CD4-positive, alpha-beta T cell treated with Interleukin-4 for 4 hours (primary cell): ENCODE measurements around the gene DEFB128.
"Not testable (repeated sequence)": the region's sequence is repeated elsewhere in the genome, so short reads cannot be mapped to it uniquely, and the experiment has no call there.

Experiments
- DNase-seq: peaks from one replicate; pipeline ENCODE4 v3.0.0-alpha.2; 2020

The DEFB128 gene

GRCh38 chr20:189611-190010, at the start of gene DEFB128:
Gene DEFB128, minus strand, starts transcription at chr20:189711. Its CDS starts 88 bp downstream, at chr20:189623.
- DNase-seq = no peak

GRCh38 chr20:237929-238328, 48.4 kb upstream of the DEFB128 start:
- no peak for DNase-seq

GRCh38 chr20:237489-237888, 48.0 kb upstream of the DEFB128 start:
- peak; percentile 7 for DNase-seq

GRCh38 chr20:235891-236290, 46.4 kb upstream of the DEFB128 start:
- no peak for DNase-seq

GRCh38 chr20:227439-228105, 38.1 kb upstream of the DEFB128 start:
- no peak for DNase-seq

- no peak for DNase-seq
Measured at GRCh38 chr20:226958-227357, 37.4 kb upstream of the DEFB128 start, which contains the start of gene DEFB129. Gene DEFB129, plus strand, starts transcription at chr20:227258. Its CDS starts 31 bp downstream, at chr20:227289.

- DNase-seq = not testable (repeated sequence)
Measured at GRCh38 chr20:225879-226278, 36.4 kb upstream of the DEFB128 start.

GRCh38 chr20:221258-221830, 31.8 kb upstream of the DEFB128 start:
- DNase-seq = no peak

GRCh38 chr20:219290-220115, 30.0 kb upstream of the DEFB128 start:
- no peak for DNase-seq

GRCh38 chr20:217266-217665, 27.8 kb upstream of the DEFB128 start:
- no peak for DNase-seq

GRCh38 chr20:215796-216195, 26.3 kb upstream of the DEFB128 start:
- no peak for DNase-seq

GRCh38 chr20:214383-214782, 24.9 kb upstream of the DEFB128 start:
- DNase-seq = no peak

- DNase-seq = no peak
Measured at GRCh38 chr20:210809-211502, 21.4 kb upstream of the DEFB128 start.

- peak; percentile 46 for DNase-seq
Measured at GRCh38 chr20:208942-209566, 19.5 kb upstream of the DEFB128 start.

GRCh38 chr20:203630-204029, 14.1 kb upstream of the DEFB128 start:
- not testable (repeated sequence) for DNase-seq

- no peak for DNase-seq
Measured at GRCh38 chr20:199996-200395, 10.5 kb upstream of the DEFB128 start.

GRCh38 chr20:198225-198624, 8.7 kb upstream of the DEFB128 start:
- DNase-seq = no peak

- DNase-seq = no peak
Measured at GRCh38 chr20:187733-188132, 1.8 kb downstream of the DEFB128 start.

GRCh38 chr20:184288-184687, 5.2 kb downstream of the DEFB128 start:
- DNase-seq = no peak

- DNase-seq = no peak
Measured at GRCh38 chr20:168876-169275, 20.6 kb downstream of the DEFB128 start.

GRCh38 chr20:164618-165017, 24.9 kb downstream of the DEFB128 start:
- DNase-seq = no peak

- no peak for DNase-seq
Measured at GRCh38 chr20:157154-157553, 32.4 kb downstream of the DEFB128 start, which contains the start of gene DEFB127. Gene DEFB127, plus strand, starts transcription at chr20:157454. Its CDS starts 91 bp downstream, at chr20:157545.

- no peak for DNase-seq
Measured at GRCh38 chr20:152131-152530, 37.4 kb downstream of the DEFB128 start.
